ENCODE data around the gene PKN2.

- TF ChIP-seq CTCF (IDR thresholded peaks at IDR 0.05; ENCODE audit: control extremely low read depth in 1 of 3, insufficient read depth in 1 of 3, low read depth in 1 of 3, low read length in 3 of 3): no peak
- no peak for TF ChIP-seq CEBPB (IDR thresholded peaks at IDR 0.05; ENCODE audit: low read depth, low read length)
- TF ChIP-seq CBX5 (IDR thresholded peaks at IDR 0.05; ENCODE audit: low read depth, low read length): no peak
- TF ChIP-seq SP1 (IDR thresholded peaks at IDR 0.05; ENCODE audit: low read depth, low read length): no peak
- no peak for TF ChIP-seq EP300 (IDR thresholded peaks at IDR 0.05; ENCODE audit: borderline replicate concordance in 1 of 2, low read depth in 2 of 2, low read length in 2 of 2)
- no peak for TF ChIP-seq RAD21 (IDR thresholded peaks at IDR 0.05 in 1 of 2, conservative IDR thresholded peaks at IDR 0.05 in 1 of 2; ENCODE audit: low read depth in 2 of 2, low read length in 2 of 2)
- TF ChIP-seq TAF1 (IDR thresholded peaks at IDR 0.05; ENCODE audit: low read depth, low read length): no peak
- no peak for TF ChIP-seq NRF1 (IDR thresholded peaks at IDR 0.05; ENCODE audit: low read depth, low read length)
- TF ChIP-seq YY1 (IDR thresholded peaks at IDR 0.05; ENCODE audit: low read depth, low read length): no peak
- TF ChIP-seq POLR2AphosphoS5 (IDR thresholded peaks at IDR 0.05; ENCODE audit: low read depth, low read length): no peak
- TF ChIP-seq EGR1 (IDR thresholded peaks at IDR 0.05; ENCODE audit: borderline replicate concordance, low read depth, low read length): no peak
- TF ChIP-seq SRF (IDR thresholded peaks at IDR 0.05; ENCODE audit: low read depth, low read length): no peak
- no peak for TF ChIP-seq SIN3A (conservative IDR thresholded peaks at IDR 0.05 in 1 of 2, IDR thresholded peaks at IDR 0.05 in 1 of 2; ENCODE audit: low read depth in 1 of 2, low read length in 2 of 2)
Observed at GRCh38 chr1:88730132-88730675, 46.1 kb downstream of the PKN2 start.

Measured in H1 (cell line).